Adrenal gland (tissue), 5 donors: ENCODE results near the gene NDEL1.

Experiments used
- CTCF ChIP-seq, 6 experiments: fragments of 450-650 bp in 4 of 6; fragments of 200-600 bp in 2 of 6; sonication (generic) in 1 of 6; IDR thresholded peaks; 1 replicate in 5 of 6; 2 replicates in 1 of 6; pipeline versions ENCODE4 v1.5.1 to v1.8.0; 2016 to 2021; ENCODE audit warnings: antibody characterized with exemption in 6 of 6, mild to moderate bottlenecking in 2 of 6, moderate library complexity in 1 of 6
- POLR2A ChIP-seq, 2 donors: fragments of 450-650 bp; IDR thresholded peaks; one replicate each; pipeline ENCODE4 v1.6.1; 2017; ENCODE audit warnings: antibody characterized with exemption in 2 of 2, mild to moderate bottlenecking in 2 of 2, moderate library complexity in 1 of 2
- donor health status: DM: no; HTN: no; CAD: no.

GRCh38 chr17:8443756-8444155 is 8.1 kb downstream of the NDEL1 start:
- TF ChIP-seq CTCF (IDR thresholded peaks at IDR 0.05) (no peak), POLR2A (IDR thresholded peaks at IDR 0.05) (no peak)
